Neural cell (in vitro differentiated cells): ENCODE data around the gene SRP19. TPM values are rescaled to one million over a fixed set of nuclear protein-coding genes. Genes with fewer than 3 reads are reported as not detected.
A peak's percentile ranks its signal among the peaks of the same experiment; 100 is the strongest.

Source experiments
- H2AFZ ChIP-seq: fragments of 200-600, 300-800 bp; sonication (generic), shearing (Covaris generic); 2 replicates; pipeline ENCODE4 v1.6.0; 2014; ENCODE audit warnings: low read depth, mild to moderate bottlenecking, antibody characterized with exemption, low read length, moderate library complexity
- H3F3A ChIP-seq: fragments of 200-600 bp; shearing (Covaris generic); 2 replicates; pipeline ENCODE4 v1.6.1; 2016; ENCODE audit warnings: mild to moderate bottlenecking, moderate library complexity, mixed read lengths, antibody characterized with exemption, low read length; ENCODE audit not compliant: insufficient read depth, poor library complexity, severe bottlenecking
- H3K27ac ChIP-seq: fragments of 200-600, 300-800 bp; sonication (generic), shearing (Covaris generic); 2 replicates; pipeline ENCODE4 v1.5.1; 2014; ENCODE audit warnings: mild to moderate bottlenecking, low read length, moderate library complexity
- H3K27me3 ChIP-seq: fragments of 300-800, 200-600 bp; sonication (generic), shearing (Covaris generic); 2 replicates; pipeline ENCODE4 v1.6.0; 2014; ENCODE audit warnings: mild to moderate bottlenecking, low read depth, low read length, moderate library complexity; ENCODE audit not compliant: insufficient read depth
- H3K36me3 ChIP-seq: fragments of 300-800, 200-600 bp; sonication (generic), shearing (Covaris generic); 2 replicates; pipeline ENCODE4 v1.5.1; 2014; ENCODE audit warnings: mild to moderate bottlenecking, antibody characterized with exemption, low read length, moderate library complexity; ENCODE audit not compliant: insufficient read depth
- H3K4me2 ChIP-seq: fragments of 300-800, 200-600 bp; sonication (generic), shearing (Covaris generic); 2 replicates; pipeline ENCODE4 v1.6.0; 2014; ENCODE audit warnings: mild to moderate bottlenecking, low read length
- H3K4me3 ChIP-seq: fragments of 300-800, 200-600 bp; sonication (generic), shearing (Covaris generic); 2 replicates; pipeline ENCODE4 v1.5.1; 2014; ENCODE audit warnings: mild to moderate bottlenecking, low read length, moderate library complexity
- H3K79me2 ChIP-seq: fragments of 200-600 bp; shearing (Covaris generic); replicated peaks from 2 replicates; pipeline ENCODE4 v1.6.0; 2014; ENCODE audit warnings: mild to moderate bottlenecking, low read length, moderate library complexity; ENCODE audit not compliant: insufficient read depth
- H3K9ac ChIP-seq: fragments of 300-800, 200-600 bp; sonication (generic), shearing (Covaris generic); 2 replicates; pipeline ENCODE4 v1.6.1; 2016; ENCODE audit warnings: mild to moderate bottlenecking, low read length, mixed read lengths
- H3K9me2 ChIP-seq: fragments of 200-600 bp; shearing (Covaris generic); 2 replicates; pipeline ENCODE4 v1.6.1; 2016; ENCODE audit warnings: mild to moderate bottlenecking, low read length, mixed read lengths; ENCODE audit not compliant: insufficient read depth
- H3K9me3 ChIP-seq: fragments of 200-600, 300-800 bp; sonication (generic), shearing (Covaris generic); 2 replicates; pipeline ENCODE4 v1.6.1; 2016; ENCODE audit warnings: mild to moderate bottlenecking, mixed run types, low read length, moderate library complexity, mixed read lengths
- H4K20me1 ChIP-seq: fragments of 200-600 bp; shearing (Covaris generic); 2 replicates; pipeline ENCODE4 v1.6.1; 2016; ENCODE audit warnings: mild to moderate bottlenecking, mixed run types; ENCODE audit not compliant: insufficient read depth
- CTCF ChIP-seq: fragments of 450-650 bp; IDR thresholded peaks from 2 replicates; pipeline ENCODE4 v1.5.1; 2014; ENCODE audit warnings: antibody characterized with exemption, mild to moderate bottlenecking, moderate library complexity; ENCODE audit not compliant: poor library complexity, severe bottlenecking
- EP300 ChIP-seq: fragments of 450-650 bp; conservative IDR thresholded peaks from 2 replicates; pipeline ENCODE4 v1.6.1; 2014; ENCODE audit warnings: antibody characterized with exemption, mild to moderate bottlenecking, moderate library complexity; ENCODE audit not compliant: poor library complexity, severe bottlenecking
- EZH2 ChIP-seq: fragments of 200-600, 300-800 bp; shearing (Covaris generic), sonication (generic); IDR thresholded peaks from 2 replicates; pipeline ENCODE4 v1.6.1; 2014; ENCODE audit warnings: antibody characterized with exemption, low read length, borderline replicate concordance, mild to moderate bottlenecking; ENCODE audit not compliant: insufficient read depth, poor library complexity, severe bottlenecking
- MXI1 ChIP-seq: fragments of 450-650 bp; conservative IDR thresholded peaks from 2 replicates; pipeline ENCODE4 v1.6.1; 2014; ENCODE audit warnings: antibody characterized with exemption, mild to moderate bottlenecking; ENCODE audit not compliant: poor library complexity, severe bottlenecking
- POLR2AphosphoS5 ChIP-seq: IDR thresholded peaks from 2 replicates; pipeline ENCODE4 v1.6.1; 2012
- RAD21 ChIP-seq: fragments of 450-650 bp; conservative IDR thresholded peaks from 2 replicates; pipeline ENCODE4 v1.6.1; 2014; ENCODE audit warnings: antibody characterized with exemption, mild to moderate bottlenecking, moderate library complexity
- REST ChIP-seq: IDR thresholded peaks from 2 replicates; pipeline ENCODE4 v1.6.1; 2012; ENCODE audit warnings: borderline replicate concordance
- SMC3 ChIP-seq: fragments of 450-650 bp; conservative IDR thresholded peaks from 2 replicates; pipeline ENCODE4 v1.6.1; 2014; ENCODE audit warnings: antibody characterized with exemption, mild to moderate bottlenecking, moderate library complexity; ENCODE audit not compliant: poor library complexity
- TAF1 ChIP-seq: IDR thresholded peaks from 2 replicates; pipeline ENCODE4 v1.6.1; 2012; ENCODE audit warnings: low read depth
- polyA plus RNA-seq: library from polyadenylated mRNA; depleted of rRNA; stranded (reverse); fragments of >200 nt; gene quantifications from 2 replicates; pipeline ENCODE4 v1.2.3, GENCODE V29; 2014

Gene SRP19
- polyA plus RNA-seq, 1 donor from 2014 or later, result 179 TPM

GRCh38 chr5:112861638-112861985, 525 bp downstream of the SRP19 start:
- TF ChIP-seq EZH2 (no peak), SMC3 (no peak), MXI1 (no peak), CTCF (no peak), REST (no peak), RAD21 (no peak), POLR2AphosphoS5 (no peak), TAF1 (no peak), EP300 (no peak)
- H3K9me2 ChIP-seq, result no peaks in the 10 kb centered on the region
- H3K9ac ChIP-seq, result peak overlapping the region; percentile 86
- peaks cover 22% of the 10 kb centered on the region for H3K79me2 ChIP-seq
- no peaks in the 10 kb centered on the region for H3K9me3 ChIP-seq
- no peaks in the 10 kb centered on the region for H3F3A ChIP-seq
- peak overlapping the region; percentile 80 for H3K4me3 ChIP-seq
- no peaks in the 10 kb centered on the region for H4K20me1 ChIP-seq
- no peaks in the 10 kb centered on the region for H3K27me3 ChIP-seq
- H3K27ac ChIP-seq, result peak overlapping the region; percentile 81
- H3K36me3 ChIP-seq, result peaks cover 4% of the 10 kb centered on the region
- H3K4me2 ChIP-seq, result peak overlapping the region; percentile 80
- H2AFZ ChIP-seq, result peak overlapping the region; percentile 87

GRCh38 chr5:112862085-112862484, 998 bp downstream of the SRP19 start:
- no peaks in the 10 kb centered on the region for H3F3A ChIP-seq
- H3K4me3 ChIP-seq, result peak overlapping the region; percentile 80
- peaks cover 22% of the 10 kb centered on the region for H3K79me2 ChIP-seq
- H3K27ac ChIP-seq, result no peak overlapping the region
- H3K9ac ChIP-seq, result peak overlapping the region; percentile 86
- H3K9me2 ChIP-seq, result no peaks in the 10 kb centered on the region
- H3K9me3 ChIP-seq, result no peaks in the 10 kb centered on the region
- H3K36me3 ChIP-seq, result peaks cover 4% of the 10 kb centered on the region
- no peak overlapping the region for H2AFZ ChIP-seq
- no peaks in the 10 kb centered on the region for H4K20me1 ChIP-seq
- peak overlapping the region; percentile 80 for H3K4me2 ChIP-seq
- TF ChIP-seq POLR2AphosphoS5 (no peak), MXI1 (no peak), EP300 (no peak), TAF1 (no peak), REST (no peak), EZH2 (no peak), CTCF (no peak), SMC3 (no peak), RAD21 (no peak)
- no peaks in the 10 kb centered on the region for H3K27me3 ChIP-seq
